ENCODE data around the gene USP53. TPM values are rescaled to one million over a fixed set of nuclear protein-coding genes. Genes with fewer than 3 reads are reported as not detected.

The USP53 gene
- total and polyA plus RNA-seq, 10 of the 15 experiments (the other 5 are each of a cell fraction or from before 2014, with no cell fraction given) = 0.23 to 4.0 (median 2.7) TPM

GRCh38 chr4:119205690-119206089 is 6.8 kb upstream of the USP53 start:
- ChIA-PET RAD21 (ENCODE audit: unreplicated experiment) (no interaction called here), POLR2A (no interaction called here), SMC1A (ENCODE audit: uncharacterized antibody, unreplicated experiment) (no interaction called here), CTCF (no interaction called here)
- H3K79me2 ChIP-seq (ENCODE audit: control insufficient read depth, insufficient read depth, low read length) = no peaks in the 10 kb centered on the region
- H3K4me2 ChIP-seq (ENCODE audit: control insufficient read depth, insufficient read depth) = no peak overlapping the region
- no TSS peak for BruUV-seq (replicated peaks)
- no peak overlapping the region for H3K4me3 ChIP-seq
- ATAC-seq (no peak), DNase-seq (ENCODE audit: low read depth, low spot score) (no peak), FAIRE-seq (no peak)
- intact Hi-C loops (cut with micrococcal nuclease; ENCODE audit: unreplicated experiment) (no loop called here), in situ Hi-C loops (cut with MboI) (no loop called here)
- H3K36me3 ChIP-seq (ENCODE audit: control insufficient read depth in 2 of 2, insufficient read depth in 2 of 2, low read length in 1 of 2) = no peaks in the 10 kb centered on the region
- no peak overlapping the region for H2AFZ ChIP-seq (ENCODE audit: control insufficient read depth, low read depth, low read length)
- H3K9me3 ChIP-seq (replicated peaks; ENCODE audit: control insufficient read depth, insufficient read depth, low read length) = no peaks in the 10 kb centered on the region
- no peak overlapping the region for H3K9ac ChIP-seq (ENCODE audit: control insufficient read depth, insufficient read depth, low read length)
- no peaks in the 10 kb centered on the region for H4K20me1 ChIP-seq (ENCODE audit: control insufficient read depth, insufficient read depth)
- no peaks in the 10 kb centered on the region for H3K4me1 ChIP-seq (ENCODE audit: control insufficient read depth, insufficient read depth, low read length)
- H3K27ac ChIP-seq (ENCODE audit: control insufficient read depth, insufficient read depth) = no peak overlapping the region
- H3K27me3 ChIP-seq (replicated peaks in 1 of 2; ENCODE audit: control insufficient read depth in 2 of 2, insufficient read depth in 2 of 2, low read length in 1 of 2) = no peaks in the 10 kb centered on the region
- TF ChIP-seq REST (IDR thresholded peaks at IDR 0.05; ENCODE audit: low read depth, low read length) (no peak), TAF1 (IDR thresholded peaks at IDR 0.05; ENCODE audit: borderline replicate concordance, low read depth, low read length) (no peak), ZNF622 (IDR thresholded peaks at IDR 0.05) (no peak), NKRF (conservative IDR thresholded peaks at IDR 0.05) (no peak), MTA2 (IDR thresholded peaks at IDR 0.05; ENCODE audit: low read depth) (no peak), IKZF2 (IDR thresholded peaks at IDR 0.05) (no peak), E2F8 (IDR thresholded peaks at IDR 0.05; ENCODE audit: low read depth, partially characterized antibody) (no peak), EED (IDR thresholded peaks at IDR 0.05; ENCODE audit: low read depth) (no peak), SMC3 (IDR thresholded peaks at IDR 0.05; ENCODE audit: borderline replicate concordance, low read length) (no peak), CHD1 (IDR thresholded peaks at IDR 0.05; ENCODE audit: low read depth, low read length) (no peak), HDAC2 (IDR thresholded peaks at IDR 0.05) (no peak), NR2C1 (IDR thresholded peaks at IDR 0.05) (no peak), E4F1 (IDR thresholded peaks at IDR 0.05; ENCODE audit: borderline replicate concordance, partially characterized antibody) (no peak), CEBPB (IDR thresholded peaks at IDR 0.05; ENCODE audit: borderline replicate concordance in 1 of 2, low read depth in 2 of 2, low read length in 2 of 2) (no peak), RB1 (IDR thresholded peaks at IDR 0.05; ENCODE audit: borderline replicate concordance) (no peak)

Measured in GM12878 (cell line).